Common myeloid progenitor, CD34-positive (primary cell): ENCODE data around the gene PKDREJ.

Experiments
- CTCF ChIA-PET: fragments of 350-600 bp; sonication (Branson Sonifier 250); formaldehyde crosslinking; loops from one replicate; lab custom pipeline; 2021; ENCODE audit warnings: antibody characterized with exemption; lab: Charles Lee
- POLR2A ChIA-PET: fragments of 350-600 bp; sonication (Branson Sonifier 250); formaldehyde crosslinking; loops from one replicate; lab custom pipeline; 2021; ENCODE audit warnings: antibody characterized with exemption; lab: Charles Lee
- DNase-seq, 3 donors: peaks; one replicate each; pipeline versions ENCODE4 v3.0.0 to v3.0.0-alpha.2; 2013
- H3K27ac ChIP-seq, 2 experiments: 1 replicate in 1 of 2; 2 replicates in 1 of 2; pipeline ENCODE4 v1.7.0; 2013; ENCODE audit warnings: inconsistent platforms in 2 of 2, low read length in 2 of 2, mild to moderate bottlenecking in 2 of 2, low read depth in 1 of 2, moderate library complexity in 1 of 2; ENCODE audit not compliant: severe bottlenecking in 2 of 2, insufficient read depth in 1 of 2, poor library complexity in 1 of 2
- H3K27me3 ChIP-seq, 5 experiments: replicated peaks in 2 of 5; 1 replicate in 3 of 5; 2 replicates in 2 of 5; pipeline versions ENCODE4 v1.6.1 to v1.7.0; 2013; ENCODE audit warnings: low read length in 4 of 5, mild to moderate bottlenecking in 2 of 5, moderate library complexity in 2 of 5, inconsistent platforms in 1 of 5; ENCODE audit not compliant: insufficient read depth in 5 of 5, control insufficient read depth in 4 of 5
- H3K36me3 ChIP-seq, 4 experiments: 1 replicate in 2 of 4; 2 replicates in 2 of 4; pipeline versions ENCODE4 v1.6.1 to v1.7.0; 2013; ENCODE audit warnings: low read length in 3 of 4, control low read depth in 1 of 4, mild to moderate bottlenecking in 1 of 4; ENCODE audit not compliant: control insufficient read depth in 4 of 4, insufficient read depth in 4 of 4
- H3K4me1 ChIP-seq, 4 experiments: 1 replicate in 3 of 4; 2 replicates in 1 of 4; pipeline versions ENCODE4 v1.6.1 to v1.7.1; 2013; ENCODE audit warnings: low read length in 3 of 4, mild to moderate bottlenecking in 3 of 4, control low read depth in 1 of 4, inconsistent platforms in 1 of 4, moderate library complexity in 1 of 4; ENCODE audit not compliant: control insufficient read depth in 4 of 4, insufficient read depth in 4 of 4; ENCODE audit errors: control extremely low read depth in 1 of 4
- H3K4me3 ChIP-seq, 7 experiments: 1 replicate in 4 of 7; 2 replicates in 3 of 7; pipeline versions ENCODE4 v1.5.1 to v1.7.0; 2013; ENCODE audit warnings: mild to moderate bottlenecking in 7 of 7, low read length in 6 of 7, moderate library complexity in 6 of 7, inconsistent platforms in 2 of 7, low read depth in 2 of 7, control low read depth in 1 of 7; ENCODE audit not compliant: insufficient read depth in 4 of 7, control insufficient read depth in 1 of 7; ENCODE audit errors: extremely low read depth in 1 of 7
- H3K9me3 ChIP-seq, 5 experiments: 1 replicate in 4 of 5; 2 replicates in 1 of 5; pipeline versions ENCODE4 v1.6.1 to v1.7.1; 2013; ENCODE audit warnings: low read length in 4 of 5, mild to moderate bottlenecking in 2 of 5, inconsistent platforms in 1 of 5, low read depth in 1 of 5, moderate library complexity in 1 of 5; ENCODE audit not compliant: control insufficient read depth in 4 of 5, insufficient read depth in 2 of 5; ENCODE audit errors: control extremely low read depth in 1 of 5
- WGBS: methylation state at CpG from one replicate; pipeline ENCODE4 v1.1.5; 2013; ENCODE audit not compliant: insufficient coverage; 5-methylcytosine and 5-hydroxymethylcytosine counted together

The PKDREJ gene

DNA sequence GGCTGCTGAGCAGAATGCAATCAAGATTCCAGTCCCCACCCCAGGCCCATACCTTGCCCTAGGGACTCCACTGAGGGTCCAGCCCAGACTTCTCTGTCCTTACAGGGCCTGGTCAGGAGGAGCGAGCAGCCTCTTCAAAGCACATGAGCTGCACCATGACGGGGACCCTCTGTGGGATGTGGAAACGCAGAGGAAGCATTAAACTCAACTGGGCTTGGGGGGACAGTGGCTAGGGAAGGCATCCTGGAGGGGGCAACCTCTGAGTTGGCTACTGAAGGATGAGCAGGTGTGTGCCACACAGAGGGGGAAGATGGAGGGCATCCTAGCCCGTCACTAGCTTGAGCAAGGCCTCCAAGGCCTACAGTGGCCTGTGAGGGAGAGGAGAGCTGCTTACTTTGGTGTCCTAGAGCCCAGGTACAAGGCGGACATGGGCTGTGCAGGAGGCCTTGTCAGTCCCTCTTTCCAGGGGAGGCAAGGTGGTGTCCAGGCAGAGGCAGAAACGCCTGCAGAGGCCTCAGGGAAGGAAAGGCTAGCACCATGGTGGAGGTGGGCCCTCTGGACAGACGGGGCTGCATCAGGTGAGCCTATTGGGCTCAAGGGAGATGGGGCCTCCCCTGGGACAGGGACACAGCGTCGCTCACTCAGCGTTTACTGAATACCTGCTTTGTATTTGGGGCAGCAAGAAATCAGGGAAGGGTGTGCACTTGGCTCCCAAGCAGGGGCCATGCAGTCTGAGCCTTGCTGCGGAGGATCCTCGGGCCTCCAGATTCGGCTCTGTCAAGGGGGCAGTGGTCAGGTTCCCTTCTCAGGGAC, 18.9 kb upstream of the PKDREJ start:
- H3K36me3 ChIP-seq: peaks cover 11 to 79% (median 59%) of the 10 kb centered on the region in 4 experiments
- CTCF ChIA-PET: interaction anchor here (1.3 kb wide), 1 partner anchor 12 kb away, joined by 3 read pairs; no protein-coding TSS in a partner anchor
- WGBS: over 99% methylated on average over 13 of the region's 13 CpGs
- H3K9me3 ChIP-seq: no peaks in the 10 kb centered on the region
- peaks cover 0 to 5% (median 2%) of the 10 kb centered on the region in 4 experiments for H3K4me1 ChIP-seq
- H3K27me3 ChIP-seq: no peaks in the 10 kb centered on the region
- DNase-seq: no peak
- no peak overlapping the region for H3K27ac ChIP-seq
- H3K4me3 ChIP-seq: no peak overlapping the region
- POLR2A ChIA-PET: no interaction called here

GRCh38 chr22:46280999-46281623, 18.0 kb upstream of the PKDREJ start:
- Histone ChIP-seq H3K36me3 (peaks cover 11 to 77% (median 58%) of the 10 kb centered on the region in 4 experiments), H3K4me3 (no peak overlapping the region), H3K9me3 (no peaks in the 10 kb centered on the region), H3K27me3 (no peaks in the 10 kb centered on the region), H3K27ac (no peak overlapping the region), H3K4me1 (no peaks in the 10 kb centered on the region)
- ChIA-PET CTCF (interaction anchor here (0.9 to 1.4 kb wide), 2 partner anchors 14 to 16 kb away, joined by 3 read pairs; partner anchors contain the start of gene TTC38), POLR2A (no interaction called here)
- 94% methylated on average over 17 of the region's 19 CpGs for WGBS
- DNase-seq: no peak

DNA sequence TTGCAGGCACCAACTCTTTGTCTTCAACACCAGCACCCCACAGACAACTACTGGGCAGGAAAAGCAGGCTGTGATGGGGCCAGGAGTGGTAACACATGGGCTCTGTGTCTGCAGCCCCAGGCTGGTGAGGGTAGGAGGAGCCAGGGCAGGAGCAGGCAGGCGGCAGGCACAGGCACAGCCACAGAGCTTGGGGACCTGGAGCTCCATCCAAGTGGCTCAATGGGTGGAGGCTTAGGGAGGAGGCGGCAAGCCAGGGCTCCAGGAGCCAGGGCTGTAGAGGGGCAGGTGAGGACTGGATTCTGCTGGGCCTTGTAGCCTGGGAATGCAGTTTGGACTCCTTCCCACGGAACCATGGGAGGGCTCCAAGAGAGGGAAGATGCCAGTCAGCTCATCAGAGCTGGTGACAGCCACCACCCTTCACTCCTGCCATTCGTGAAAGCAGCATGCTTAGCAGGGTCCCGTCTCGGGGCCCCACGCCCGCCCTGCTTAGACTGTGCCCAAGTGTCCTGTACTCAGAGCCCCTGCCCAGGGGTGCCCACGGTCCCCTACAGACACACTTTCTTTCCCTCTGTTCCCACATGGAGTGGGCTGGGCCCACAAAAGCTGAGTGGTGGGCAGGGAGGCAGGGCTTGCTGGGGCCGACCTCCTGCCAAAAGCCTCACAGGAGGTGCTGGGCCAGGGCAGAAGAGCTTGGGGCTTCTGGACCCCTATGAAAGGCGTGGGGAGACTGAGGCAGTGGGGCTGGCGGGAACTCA, 17.1 kb upstream of the PKDREJ start:
- Histone ChIP-seq H3K4me1 (no peaks in the 10 kb centered on the region), H3K27me3 (no peaks in the 10 kb centered on the region), H3K27ac (no peak overlapping the region), H3K4me3 (no peak overlapping the region), H3K9me3 (peaks cover 0 to 4% (median 0%) of the 10 kb centered on the region in 5 experiments), H3K36me3 (peaks cover 14 to 82% (median 64%) of the 10 kb centered on the region in 4 experiments)
- ChIA-PET POLR2A (no interaction called here), CTCF (interaction anchor here (0.9 to 1.4 kb wide), 2 partner anchors 13 to 15 kb away, joined by 3 read pairs; partner anchors contain the start of gene TTC38)
- no peak for DNase-seq
- WGBS: over 99% methylated on average over 11 of the region's 12 CpGs

- peaks cover 15 to 81% (median 64%) of the 10 kb centered on the region in 4 experiments for H3K36me3 ChIP-seq
- H3K27ac ChIP-seq: no peak overlapping the region
- H3K27me3 ChIP-seq: no peaks in the 10 kb centered on the region
- DNase-seq: no peak
- WGBS: 94% methylated on average over 19 of the region's 22 CpGs
- CTCF ChIA-PET: interaction anchor here (1.0 kb wide), 1 partner anchor 9 kb away, joined by 4 read pairs; no protein-coding TSS in a partner anchor
- POLR2A ChIA-PET: interaction anchor here (0.6 kb wide), 1 partner anchor 9 kb away, joined by 3 read pairs; no protein-coding TSS in a partner anchor
- H3K9me3 ChIP-seq: peaks cover 0 to 4% (median 0%) of the 10 kb centered on the region in 5 experiments
- no peak overlapping the region for H3K4me3 ChIP-seq
- no peaks in the 10 kb centered on the region for H3K4me1 ChIP-seq
These were observed 15.8 kb upstream of the PKDREJ start for GRCh38 chr22:46278656-46279645.

- Histone ChIP-seq H3K9me3 (peaks cover 0 to 4% (median 0%) of the 10 kb centered on the region in 5 experiments), H3K36me3 (peaks cover 15 to 79% (median 65%) of the 10 kb centered on the region in 4 experiments), H3K27ac (no peak overlapping the region), H3K27me3 (no peaks in the 10 kb centered on the region), H3K4me1 (no peaks in the 10 kb centered on the region), H3K4me3 (no peak overlapping the region)
- POLR2A ChIA-PET: no interaction called here
- DNase-seq: no peak
- 100% methylated on average over 2 of the region's 7 CpGs for WGBS
- CTCF ChIA-PET: interaction anchor here (0.6 to 1.0 kb wide), 2 partner anchors 8 to 39 kb away, joined by 3 read pairs; partner anchors contain the start of gene TTC38
These were observed 13.4 kb upstream of the PKDREJ start for GRCh38 chr22:46276563-46276962.
